ENCODE measurements around the gene CTNNBL1. TPM values are rescaled to one million over a fixed set of nuclear protein-coding genes. Genes with fewer than 3 reads are reported as not detected.

Gene CTNNBL1
- polyA plus RNA-seq, 6 donors from 2014 or later: 102 to 200 (median 125) TPM

DNA sequence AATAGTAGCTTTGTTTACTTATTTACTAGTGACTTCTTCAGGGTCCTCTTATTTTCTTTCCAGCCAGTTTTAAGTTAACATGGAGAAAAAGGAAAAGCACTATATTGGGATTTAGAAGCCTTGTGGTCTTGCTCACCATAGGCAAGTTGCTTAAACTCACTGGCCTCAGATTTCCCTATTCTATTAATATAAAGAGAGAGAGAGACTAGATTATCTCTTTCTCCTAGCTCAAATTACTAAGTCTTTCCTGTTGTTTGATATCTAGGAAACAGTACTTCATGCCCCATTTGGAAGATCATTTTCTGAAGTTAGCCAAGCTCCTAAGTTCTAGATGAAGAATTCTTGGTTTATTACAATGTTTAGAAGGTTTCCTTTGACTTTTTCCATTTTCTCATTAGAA lies 32.5 kb downstream of the CTNNBL1 start:
- peak overlapping the region in 1 of 6 donors; percentile 24 for H3K27ac Mint-ChIP-seq
- no peak for ATAC-seq (ENCODE audit: low read depth in 2 of 2)
- no peaks in the 10 kb centered on the region for H3K27me3 Mint-ChIP-seq
- peaks cover 5 to 9% (median 7%) of the 10 kb centered on the region in 7 donors for H3K9me3 Mint-ChIP-seq
- peaks cover 8 to 13% of the 10 kb centered on the region in 2 donors for H3K36me3 Mint-ChIP-seq
- no peak for DNase-seq
- no peak overlapping the region for H3K4me3 Mint-ChIP-seq
- peaks cover 11 to 22% (median 15%) of the 10 kb centered on the region in 3 donors for H3K4me1 Mint-ChIP-seq

DNA sequence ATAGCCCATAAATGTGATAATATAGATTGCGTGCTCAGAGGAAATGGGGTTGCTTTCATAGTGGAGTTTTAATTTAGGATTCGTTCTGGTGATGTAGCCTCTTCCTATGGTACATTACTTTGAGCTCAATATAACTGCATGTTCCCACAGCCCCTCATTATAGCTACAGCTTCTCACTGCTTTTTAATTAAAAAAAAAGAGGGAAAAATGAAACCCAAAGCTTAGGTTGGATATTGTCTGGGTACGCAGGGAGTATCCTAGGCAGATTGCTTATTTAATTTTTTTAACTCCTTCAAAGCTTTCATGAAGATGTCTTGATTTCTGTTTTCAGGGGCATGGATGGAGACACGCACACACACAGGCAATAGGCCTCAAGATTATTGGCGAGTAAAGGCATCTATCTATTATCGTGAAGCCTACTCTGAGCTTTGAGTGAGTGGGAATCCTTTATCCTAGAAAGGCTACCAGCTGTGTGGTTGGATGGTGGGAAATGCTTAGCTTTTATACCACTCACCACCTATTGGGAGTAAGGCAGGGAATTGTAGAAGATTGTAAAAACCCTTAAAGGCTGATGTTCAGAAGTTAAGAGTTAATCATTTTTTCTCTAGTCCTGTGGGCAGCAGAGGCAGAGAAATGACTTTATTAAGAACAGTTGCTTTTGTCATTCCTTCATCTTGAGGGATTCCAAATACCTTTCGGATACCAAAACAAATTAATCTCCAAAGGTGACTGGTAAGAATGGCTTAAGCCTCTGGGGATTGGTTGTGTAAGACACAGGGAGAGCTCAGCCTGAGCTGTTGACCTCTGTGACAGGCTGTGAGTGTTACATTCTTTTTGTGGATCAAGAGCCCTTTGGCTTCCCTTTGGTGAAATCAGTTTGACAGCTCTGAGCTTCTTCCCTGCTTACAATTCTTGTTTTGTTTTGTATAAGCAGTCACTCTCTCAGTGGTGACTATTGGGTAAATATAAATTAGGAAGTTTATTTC lies 33.4 kb downstream of the CTNNBL1 start:
- Mint-ChIP-seq H3K4me1 (peaks cover 14 to 23% (median 22%) of the 10 kb centered on the region in 3 donors), H3K27ac (peak overlapping the region in 1 of 6 donors; percentile 7), H3K9me3 (no peaks in the 10 kb centered on the region), H3K36me3 (peaks cover 0 to 12% of the 10 kb centered on the region in 2 donors), H3K27me3 (no peaks in the 10 kb centered on the region), H3K4me3 (no peak overlapping the region)
- ATAC-seq (ENCODE audit: low read depth in 2 of 2): no peak
- no peak for DNase-seq

DNA sequence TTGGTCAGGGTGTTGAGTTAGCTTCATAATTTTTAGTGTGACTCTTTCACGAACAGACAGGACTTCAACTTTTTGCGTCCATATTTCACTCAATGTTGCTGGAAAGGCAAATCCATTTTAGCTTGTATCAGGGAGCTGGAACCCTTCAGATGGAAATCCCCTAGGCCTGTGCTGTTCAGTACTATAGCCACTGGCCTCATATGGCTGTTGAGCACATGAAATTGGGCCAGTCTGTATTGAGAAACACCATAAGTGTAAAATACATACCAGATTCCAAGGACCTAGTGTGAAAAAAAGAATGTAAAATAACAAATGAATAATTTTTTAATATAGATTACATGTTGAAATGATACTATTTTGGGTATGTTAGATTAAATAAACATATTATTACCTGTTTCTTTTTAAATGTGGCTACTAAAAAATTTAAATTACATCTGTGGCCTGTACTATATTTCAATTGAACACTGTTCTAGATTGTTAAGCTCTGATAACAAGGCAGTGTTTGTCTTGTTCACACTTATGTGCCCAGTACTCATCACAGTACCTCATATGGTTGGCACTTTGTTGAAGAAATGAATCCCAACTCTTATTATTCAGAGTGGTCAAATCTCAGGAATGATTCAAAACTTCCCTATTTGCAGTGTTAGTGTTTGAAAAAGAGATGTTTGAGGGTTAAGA lies 34.3 kb downstream of the CTNNBL1 start:
- H3K4me3 Mint-ChIP-seq: no peak overlapping the region
- H3K27me3 Mint-ChIP-seq: no peaks in the 10 kb centered on the region
- ATAC-seq (ENCODE audit: low read depth in 2 of 2) (no peak), DNase-seq (no peak)
- H3K9me3 Mint-ChIP-seq: no peaks in the 10 kb centered on the region
- H3K36me3 Mint-ChIP-seq: peaks cover 7 to 12% of the 10 kb centered on the region in 2 donors
- peak overlapping the region in 1 of 6 donors; percentile 7 for H3K27ac Mint-ChIP-seq
- peaks cover 18 to 23% (median 22%) of the 10 kb centered on the region in 3 donors for H3K4me1 Mint-ChIP-seq

DNA sequence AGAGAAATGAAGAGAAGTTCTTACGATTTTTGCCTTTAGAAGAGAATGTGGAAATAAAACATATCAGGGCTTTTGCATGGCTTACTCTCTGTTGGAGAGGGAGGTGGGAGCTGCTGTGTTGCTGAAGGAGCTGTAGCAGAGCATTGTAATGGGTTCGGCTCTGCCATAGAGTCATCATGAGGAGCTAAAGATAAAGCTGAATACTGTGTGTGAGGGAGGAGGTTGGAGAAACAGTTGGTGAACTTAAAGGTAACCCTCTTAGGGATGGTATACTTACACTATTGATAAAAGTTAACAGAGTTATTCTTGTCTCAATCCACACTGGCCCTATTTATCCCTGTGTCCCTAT lies 34.8 kb downstream of the CTNNBL1 start:
- Mint-ChIP-seq H3K36me3 (peaks cover 12% of the 10 kb centered on the region in 2 donors), H3K9me3 (no peaks in the 10 kb centered on the region), H3K27ac (peak overlapping the region in 2 of 6 donors; percentile 2 to 7), H3K4me3 (no peak overlapping the region), H3K27me3 (no peaks in the 10 kb centered on the region), H3K4me1 (peaks cover 22 to 23% (median 23%) of the 10 kb centered on the region in 3 donors)
- no peak for DNase-seq
- no peak for ATAC-seq (ENCODE audit: low read depth in 2 of 2)

DNA sequence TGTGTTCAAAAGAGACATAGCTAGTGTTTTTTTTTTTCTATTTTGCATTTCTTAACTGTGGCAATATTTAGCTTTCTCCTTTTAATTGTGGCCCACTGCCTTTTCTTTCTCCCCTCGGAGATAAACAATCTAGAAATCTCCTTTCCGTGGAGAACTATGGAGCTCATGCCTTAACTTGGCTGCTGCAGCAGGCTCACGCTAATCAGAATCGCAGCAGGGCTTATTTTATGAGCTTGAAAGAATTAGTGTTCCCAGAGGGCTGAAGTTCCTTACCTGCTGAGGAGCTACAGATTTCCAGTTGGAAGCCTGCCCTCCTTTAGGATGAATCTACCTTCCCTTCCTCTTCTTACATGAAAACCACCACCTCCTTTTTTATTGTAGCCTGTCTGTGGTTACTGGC lies 35.6 kb downstream of the CTNNBL1 start:
- Mint-ChIP-seq H3K27me3 (no peaks in the 10 kb centered on the region), H3K4me3 (no peak overlapping the region), H3K4me1 (peaks cover 17 to 19% (median 17%) of the 10 kb centered on the region in 3 donors), H3K36me3 (peaks cover 10 to 14% of the 10 kb centered on the region in 2 donors), H3K27ac (peak overlapping the region in 3 of 6 donors; percentile 9 to 87 (median 67)), H3K9me3 (no peaks in the 10 kb centered on the region)
- no peak for ATAC-seq (ENCODE audit: low read depth in 2 of 2)
- DNase-seq: no peak

DNA sequence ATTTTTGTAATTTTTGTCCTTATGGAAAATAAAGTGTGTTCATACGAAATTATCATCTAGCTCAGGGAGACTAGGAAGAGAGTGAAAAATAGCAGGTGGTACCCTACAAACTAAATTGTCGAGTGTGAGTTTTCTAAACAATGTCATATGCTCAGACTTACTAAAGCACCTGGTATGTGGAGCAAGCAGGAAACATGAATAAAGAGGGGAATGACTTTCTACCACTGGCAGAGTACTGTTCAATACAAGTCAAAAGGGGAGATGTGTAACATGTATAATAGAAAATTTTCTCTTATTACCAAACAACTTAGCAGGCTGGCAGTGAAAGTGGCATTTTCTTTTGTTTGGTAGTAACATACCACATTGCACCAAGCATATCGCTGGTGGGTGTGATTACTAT lies 36.1 kb downstream of the CTNNBL1 start:
- Mint-ChIP-seq H3K27me3 (no peaks in the 10 kb centered on the region), H3K36me3 (peaks cover 12 to 17% of the 10 kb centered on the region in 2 donors), H3K9me3 (no peaks in the 10 kb centered on the region), H3K4me1 (peaks cover 15 to 18% (median 16%) of the 10 kb centered on the region in 3 donors), H3K27ac (peak overlapping the region in 3 of 6 donors; percentile 9 to 87 (median 67)), H3K4me3 (no peak overlapping the region)
- no peak for DNase-seq
- no peak for ATAC-seq (ENCODE audit: low read depth in 2 of 2)

DNA sequence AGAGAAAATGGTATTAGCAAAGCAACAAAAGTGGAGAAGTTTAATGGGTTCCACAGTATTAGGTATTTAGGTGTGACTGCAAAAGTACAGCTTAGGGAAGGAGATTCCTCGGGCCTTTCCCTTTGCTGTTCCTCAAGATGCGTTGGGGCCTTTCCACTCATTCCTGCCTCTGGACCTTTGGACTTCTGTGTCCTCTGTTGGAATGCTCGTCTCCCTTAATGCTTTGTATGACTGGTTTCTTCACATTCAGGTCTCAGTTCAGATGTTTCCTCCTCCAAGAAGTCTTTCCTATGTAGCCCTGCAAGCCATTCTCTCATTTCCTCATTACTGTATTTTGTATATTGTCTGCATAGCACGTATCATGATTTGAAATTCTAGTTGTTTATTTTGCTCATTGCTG lies 39.6 kb downstream of the CTNNBL1 start:
- Mint-ChIP-seq H3K36me3 (peaks cover 34 to 37% of the 10 kb centered on the region in 2 donors), H3K27me3 (no peaks in the 10 kb centered on the region), H3K9me3 (peaks cover 0 to 5% (median 0%) of the 10 kb centered on the region in 7 donors), H3K4me1 (peaks cover 16 to 22% (median 20%) of the 10 kb centered on the region in 3 donors), H3K4me3 (peak overlapping the region in 1 of 8 donors; percentile 22), H3K27ac (peak overlapping the region in 2 of 6 donors; percentile 12 to 31)
- no peak for ATAC-seq (ENCODE audit: low read depth in 2 of 2)
- no peak for DNase-seq

DNA sequence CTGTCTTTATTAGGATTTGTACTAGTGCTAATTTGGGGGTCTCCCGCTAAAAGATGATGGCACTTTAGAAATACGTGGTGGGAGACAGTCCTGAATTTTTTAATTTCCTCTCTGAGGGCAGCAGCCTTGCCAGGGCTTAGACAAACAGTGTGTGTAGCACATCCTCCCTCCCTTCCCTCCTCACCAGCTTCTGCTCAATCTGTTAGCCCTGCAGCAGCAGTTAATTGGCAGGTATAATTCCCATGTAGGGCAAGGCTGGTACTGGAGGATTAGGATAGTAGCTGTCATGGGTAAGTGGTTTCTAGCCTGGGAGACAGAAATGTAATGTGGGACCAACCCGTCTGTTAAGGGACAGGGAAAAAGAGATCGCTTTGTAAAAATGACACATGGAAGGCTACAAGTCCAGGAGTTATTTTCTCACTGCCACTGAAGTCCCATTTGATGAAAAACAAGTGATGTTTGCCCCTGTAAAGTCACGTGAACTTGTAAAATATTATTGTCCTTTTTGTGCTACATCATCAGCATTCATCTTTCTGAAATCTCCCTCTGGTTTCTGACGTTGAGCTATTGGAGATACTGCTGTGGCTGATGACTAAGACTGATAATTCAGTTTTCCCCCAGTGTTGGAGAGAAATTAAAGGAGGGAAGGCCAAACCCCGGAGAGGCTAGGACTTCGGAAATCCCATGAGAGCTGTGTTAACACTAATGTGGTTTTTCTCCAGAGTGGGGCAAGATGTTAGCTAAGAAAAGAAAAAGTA lies 40.6 kb downstream of the CTNNBL1 start:
- Mint-ChIP-seq H3K27ac (peak overlapping the region in 2 of 6 donors; percentile 33 to 58), H3K9me3 (peaks cover 0 to 5% (median 0%) of the 10 kb centered on the region in 7 donors), H3K4me3 (no peak overlapping the region), H3K4me1 (peaks cover 11 to 25% (median 20%) of the 10 kb centered on the region in 3 donors), H3K27me3 (no peaks in the 10 kb centered on the region), H3K36me3 (peaks cover 44 to 46% of the 10 kb centered on the region in 2 donors)
- no peak for ATAC-seq (ENCODE audit: low read depth in 2 of 2)
- no peak for DNase-seq

DNA sequence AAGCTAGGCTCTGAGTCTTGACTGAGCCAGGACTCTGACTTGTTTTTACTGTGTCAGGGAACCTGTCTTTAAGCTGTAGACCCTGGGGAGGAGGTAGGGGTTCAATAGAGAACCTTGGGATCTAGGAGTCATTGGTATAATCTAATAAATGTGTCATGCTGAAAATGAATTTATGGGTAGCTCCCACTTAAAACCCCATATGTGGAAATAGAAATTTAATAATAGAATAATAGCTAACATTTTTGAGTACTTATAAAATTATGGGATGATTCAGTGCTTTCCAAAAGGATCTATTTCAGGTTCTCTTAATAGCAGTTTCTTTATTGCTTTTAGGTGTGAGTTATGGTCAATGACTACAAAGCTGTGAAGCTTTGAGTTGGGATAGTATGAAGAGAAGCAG lies 41.7 kb downstream of the CTNNBL1 start:
- peaks cover 49% of the 10 kb centered on the region in 2 donors for H3K36me3 Mint-ChIP-seq
- no peak for DNase-seq
- ATAC-seq (ENCODE audit: low read depth in 2 of 2): no peak
- peaks cover 11 to 28% (median 20%) of the 10 kb centered on the region in 3 donors for H3K4me1 Mint-ChIP-seq
- no peak overlapping the region for H3K27ac Mint-ChIP-seq
- peaks cover 0 to 5% (median 0%) of the 10 kb centered on the region in 7 donors for H3K9me3 Mint-ChIP-seq
- no peaks in the 10 kb centered on the region for H3K27me3 Mint-ChIP-seq
- H3K4me3 Mint-ChIP-seq: no peak overlapping the region

DNA sequence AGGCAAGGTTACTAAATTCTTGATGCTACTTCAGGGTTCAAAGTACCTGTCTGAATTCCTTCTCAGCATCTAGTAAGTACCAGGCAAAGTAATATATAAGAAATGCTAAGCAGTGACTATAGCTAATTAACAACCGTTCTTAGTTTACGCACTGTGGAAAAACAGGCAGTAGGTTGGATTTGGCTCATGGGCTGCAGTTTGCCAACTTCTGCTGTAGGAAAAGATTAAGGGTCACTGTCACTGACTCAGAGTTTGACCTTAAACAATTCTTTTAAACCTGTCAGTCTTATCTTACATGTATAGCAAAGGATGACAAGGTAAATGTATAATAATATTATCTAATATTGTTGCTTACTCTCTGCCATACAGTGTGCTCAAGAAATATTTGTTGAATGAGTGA lies 42.3 kb downstream of the CTNNBL1 start:
- no peak for DNase-seq
- peaks cover 49% of the 10 kb centered on the region in 2 donors for H3K36me3 Mint-ChIP-seq

DNA sequence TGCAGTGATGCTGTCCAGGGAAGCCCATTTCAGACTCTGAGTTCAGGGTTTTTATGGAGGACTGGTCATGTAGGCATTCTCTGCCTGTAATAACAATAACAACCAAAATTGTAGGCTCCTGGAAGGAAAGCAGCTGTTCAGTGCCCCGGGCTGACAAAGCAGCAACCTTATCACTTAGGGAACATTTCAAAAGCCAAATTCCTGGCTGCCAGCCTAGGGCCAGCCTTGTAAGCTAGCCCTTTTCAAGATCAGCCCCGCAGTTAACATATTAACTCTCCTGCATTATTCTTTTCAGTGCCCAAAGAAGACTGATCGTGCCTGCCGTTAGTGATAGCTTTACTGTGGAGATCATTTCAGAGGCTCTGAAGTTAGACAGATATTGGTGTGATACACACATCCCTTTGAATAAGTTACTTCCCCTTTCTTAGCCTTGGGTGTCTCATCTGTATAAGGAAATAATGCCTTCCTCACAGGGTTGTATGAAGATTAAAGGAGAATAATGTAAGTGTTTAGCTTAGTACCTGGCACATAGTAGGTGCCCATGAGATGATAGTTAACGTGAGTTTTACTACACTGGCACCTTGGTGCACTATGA lies 44.1 kb downstream of the CTNNBL1 start:
- Mint-ChIP-seq H3K9me3 (peaks cover 0 to 5% (median 0%) of the 10 kb centered on the region in 7 donors), H3K36me3 (peaks cover 44% of the 10 kb centered on the region in 2 donors), H3K27me3 (no peaks in the 10 kb centered on the region), H3K27ac (peak overlapping the region in 2 of 6 donors; percentile 0 to 6), H3K4me1 (peaks cover 11 to 22% (median 11%) of the 10 kb centered on the region in 3 donors), H3K4me3 (peak overlapping the region in 1 of 8 donors; percentile 10)
- DNase-seq (no peak), ATAC-seq (ENCODE audit: low read depth in 2 of 2) (peak; percentile 51 to 52)

More for the DNA sequence above, 42.3 kb downstream of the CTNNBL1 start:
- H3K9me3 Mint-ChIP-seq: peaks cover 0 to 5% (median 0%) of the 10 kb centered on the region in 7 donors
- no peaks in the 10 kb centered on the region for H3K27me3 Mint-ChIP-seq
- H3K4me3 Mint-ChIP-seq: no peak overlapping the region
- no peak overlapping the region for H3K27ac Mint-ChIP-seq
- peaks cover 11 to 28% (median 20%) of the 10 kb centered on the region in 3 donors for H3K4me1 Mint-ChIP-seq
- ATAC-seq (ENCODE audit: low read depth in 2 of 2): no peak

DNA sequence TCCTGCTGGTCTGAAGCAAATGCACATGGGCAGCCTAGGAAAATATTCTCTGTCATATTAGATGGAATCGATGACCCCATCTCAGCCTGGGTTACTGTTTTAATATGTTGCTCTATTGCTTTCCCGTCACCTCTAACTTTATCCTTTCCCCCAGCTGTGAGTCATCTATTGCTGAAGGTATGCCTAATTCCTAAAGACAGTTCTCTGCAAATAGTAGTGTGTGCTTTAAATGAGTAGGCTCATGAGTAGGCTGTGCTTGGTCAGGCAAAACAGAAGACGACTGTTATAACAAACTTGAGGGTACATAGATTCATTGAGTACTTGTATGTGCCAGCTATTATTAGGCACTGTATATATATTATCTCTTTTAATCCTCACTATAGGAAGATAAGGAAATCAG lies 47.2 kb downstream of the CTNNBL1 start:
- Mint-ChIP-seq H3K36me3 (peaks cover 29 to 33% of the 10 kb centered on the region in 2 donors), H3K27ac (no peak overlapping the region), H3K4me3 (no peak overlapping the region), H3K27me3 (no peaks in the 10 kb centered on the region), H3K4me1 (peaks cover 21 to 25% (median 21%) of the 10 kb centered on the region in 3 donors), H3K9me3 (peaks cover 0 to 5% (median 0%) of the 10 kb centered on the region in 7 donors)
- DNase-seq: no peak
- no peak for ATAC-seq (ENCODE audit: low read depth in 2 of 2)

All from naive B cell (primary cell).